SK-N-SH (cell line): Measurements from ENCODE around the gene NDOR1.

ENCODE experiments used
- CHD2 ChIP-seq: fragments of 150-350 bp; IDR thresholded peaks from 2 replicates; pipeline ENCODE4 v1.6.1; 2018; ENCODE audit warnings: low read length; ENCODE audit not compliant: partially characterized antibody
- JUND ChIP-seq: IDR thresholded peaks from 2 replicates; pipeline ENCODE4 v1.4.0; 2012
- MXI1 ChIP-seq: IDR thresholded peaks from 2 replicates; pipeline ENCODE4 v1.6.1; 2012; ENCODE audit warnings: mild to moderate bottlenecking, low read depth, low read length, improper control_type of control experiment
- POLR2AphosphoS5 ChIP-seq: IDR thresholded peaks from 2 replicates; pipeline ENCODE4 v1.6.1; 2012; ENCODE audit warnings: low read depth, low read length
- RCOR1 ChIP-seq: fragments of 150-350 bp; IDR thresholded peaks from 2 replicates; pipeline ENCODE4 v1.6.1; 2017; ENCODE audit warnings: antibody characterized with exemption, low read length
- RXRA ChIP-seq: IDR thresholded peaks from 2 replicates; pipeline ENCODE4 v1.4.0; 2012; ENCODE audit warnings: low read depth, mild to moderate bottlenecking, borderline replicate concordance
- SIN3A ChIP-seq: IDR thresholded peaks from 2 replicates; pipeline ENCODE4 v1.6.1; 2012; ENCODE audit warnings: low read depth, mild to moderate bottlenecking, low read length, moderate library complexity, borderline replicate concordance
- TAF1 ChIP-seq: IDR thresholded peaks from 2 replicates; pipeline ENCODE4 v1.6.1; 2012; ENCODE audit warnings: low read depth, mild to moderate bottlenecking, low read length, moderate library complexity, borderline replicate concordance
- TEAD4 ChIP-seq: IDR thresholded peaks from 2 replicates; pipeline ENCODE4 v1.4.0; 2012; ENCODE audit warnings: mild to moderate bottlenecking, borderline replicate concordance; ENCODE audit not compliant: insufficient read depth
- ZBTB33 ChIP-seq: IDR thresholded peaks from 2 replicates; pipeline ENCODE4 v1.4.0; 2012; ENCODE audit warnings: low read depth, borderline replicate concordance
- TF ChIP-seq, protein P1 (sequence below): fragments of 150-350 bp; IDR thresholded peaks from 2 replicates; pipeline ENCODE4 v1.6.1; 2017; ENCODE audit warnings: antibody characterized with exemption, low read length, low read depth, borderline replicate concordance
- TF ChIP-seq, protein P2 (sequence below): fragments of 200-600 bp; sonication (generic); IDR thresholded peaks from 2 replicates; pipeline ENCODE4 v1.6.1; 2017; ENCODE audit warnings: antibody characterized with exemption, mild to moderate bottlenecking, moderate library complexity

DNA sequence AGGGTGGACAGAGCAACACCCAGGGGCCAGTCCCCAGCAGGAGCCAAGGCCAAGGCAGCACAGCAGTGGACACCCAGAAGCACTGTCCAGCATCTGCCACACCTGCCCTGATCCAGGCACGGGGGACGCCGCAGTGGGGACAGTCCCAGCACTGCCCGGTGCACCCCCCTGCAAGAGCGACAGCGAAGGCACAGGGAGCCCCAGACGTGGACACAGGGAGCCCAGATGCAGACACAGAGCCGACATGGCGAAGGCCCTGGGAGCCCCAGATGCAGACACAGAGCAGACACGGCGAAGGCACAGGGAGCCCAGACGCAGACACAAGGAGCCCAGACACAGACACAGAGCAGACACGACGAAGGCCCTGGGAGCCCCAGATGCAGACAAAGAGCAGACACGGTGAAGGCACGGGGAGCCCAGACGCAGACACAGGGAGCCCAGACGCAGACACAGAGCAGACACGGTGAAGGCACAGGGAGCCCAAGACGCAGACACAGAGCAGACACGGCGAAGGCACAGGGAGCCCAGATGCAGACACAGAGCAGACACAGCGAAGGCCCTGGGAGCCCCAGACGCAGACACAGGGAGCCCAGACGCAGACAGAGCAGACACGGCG, 21.4 kb upstream of the NDOR1 start:
- TF ChIP-seq JUND (no peak), RXRA (no peak), CHD2 (no peak), ZBTB33 (no peak), TAF1 (no peak), TEAD4 (no peak), SIN3A (no peak), RCOR1 (no peak), MXI1 (no peak), POLR2AphosphoS5 (no peak)
- TF ChIP-seq, protein P1, sequence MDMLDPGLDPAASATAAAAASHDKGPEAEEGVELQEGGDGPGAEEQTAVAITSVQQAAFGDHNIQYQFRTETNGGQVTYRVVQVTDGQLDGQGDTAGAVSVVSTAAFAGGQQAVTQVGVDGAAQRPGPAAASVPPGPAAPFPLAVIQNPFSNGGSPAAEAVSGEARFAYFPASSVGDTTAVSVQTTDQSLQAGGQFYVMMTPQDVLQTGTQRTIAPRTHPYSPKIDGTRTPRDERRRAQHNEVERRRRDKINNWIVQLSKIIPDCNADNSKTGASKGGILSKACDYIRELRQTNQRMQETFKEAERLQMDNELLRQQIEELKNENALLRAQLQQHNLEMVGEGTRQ, result no peak
- TF ChIP-seq, protein P2, sequence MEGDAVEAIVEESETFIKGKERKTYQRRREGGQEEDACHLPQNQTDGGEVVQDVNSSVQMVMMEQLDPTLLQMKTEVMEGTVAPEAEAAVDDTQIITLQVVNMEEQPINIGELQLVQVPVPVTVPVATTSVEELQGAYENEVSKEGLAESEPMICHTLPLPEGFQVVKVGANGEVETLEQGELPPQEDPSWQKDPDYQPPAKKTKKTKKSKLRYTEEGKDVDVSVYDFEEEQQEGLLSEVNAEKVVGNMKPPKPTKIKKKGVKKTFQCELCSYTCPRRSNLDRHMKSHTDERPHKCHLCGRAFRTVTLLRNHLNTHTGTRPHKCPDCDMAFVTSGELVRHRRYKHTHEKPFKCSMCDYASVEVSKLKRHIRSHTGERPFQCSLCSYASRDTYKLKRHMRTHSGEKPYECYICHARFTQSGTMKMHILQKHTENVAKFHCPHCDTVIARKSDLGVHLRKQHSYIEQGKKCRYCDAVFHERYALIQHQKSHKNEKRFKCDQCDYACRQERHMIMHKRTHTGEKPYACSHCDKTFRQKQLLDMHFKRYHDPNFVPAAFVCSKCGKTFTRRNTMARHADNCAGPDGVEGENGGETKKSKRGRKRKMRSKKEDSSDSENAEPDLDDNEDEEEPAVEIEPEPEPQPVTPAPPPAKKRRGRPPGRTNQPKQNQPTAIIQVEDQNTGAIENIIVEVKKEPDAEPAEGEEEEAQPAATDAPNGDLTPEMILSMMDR, result no peak
